Stimulated activated CD8-positive, alpha-beta memory T cell treated with anti-CD3 and anti-CD28 coated beads, Interleukin-7, amount 100 ng/mL, for 48 hours (primary cell): Measurements from ENCODE around the gene MECP2.

Source experiments
- DNase-seq, 2 donors: peaks; one replicate each; pipeline ENCODE4 v3.0.0-alpha.2; 2020; ENCODE audit warnings: low read depth in 1 of 2; ENCODE audit errors: extremely low read depth in 1 of 2

Gene MECP2

GRCh38 chrX:154064637-154065435 lies 32.7 kb downstream of the MECP2 start:
- no peak for DNase-seq

GRCh38 chrX:154063234-154063633 lies 34.3 kb downstream of the MECP2 start:
- no peak for DNase-seq

- DNase-seq, result no peak
Measured at GRCh38 chrX:154061801-154062200, 35.7 kb downstream of the MECP2 start.

GRCh38 chrX:154059729-154060245 lies 37.7 kb downstream of the MECP2 start:
- DNase-seq, result no peak

GRCh38 chrX:154059231-154059630 lies 38.3 kb downstream of the MECP2 start:
- DNase-seq, result no peak

- DNase-seq, result no peak
Measured at GRCh38 chrX:154058214-154058997, 39.1 kb downstream of the MECP2 start.

- no peak for DNase-seq
Measured at GRCh38 chrX:154057791-154058190, 39.7 kb downstream of the MECP2 start.

- DNase-seq, result no peak
Measured at GRCh38 chrX:154056770-154057241, 40.7 kb downstream of the MECP2 start.

GRCh38 chrX:154051201-154051810 lies 46.2 kb downstream of the MECP2 start:
- DNase-seq, result peak; percentile 26 to 34

- DNase-seq, result no peak
Measured at GRCh38 chrX:154050113-154050495, 47.4 kb downstream of the MECP2 start.

- DNase-seq, result no peak
Measured at GRCh38 chrX:154049209-154050112, 48.1 kb downstream of the MECP2 start.

- DNase-seq, result no peak
Measured at GRCh38 chrX:154048398-154048797, 49.1 kb downstream of the MECP2 start.

- no peak for DNase-seq
Measured at GRCh38 chrX:154046940-154047610, 50.4 kb downstream of the MECP2 start.

- DNase-seq, result no peak
Measured at GRCh38 chrX:154046031-154046781, 51.3 kb downstream of the MECP2 start.

GRCh38 chrX:154044091-154044490 lies 53.4 kb downstream of the MECP2 start:
- no peak for DNase-seq

GRCh38 chrX:154043003-154043763 lies 54.3 kb downstream of the MECP2 start:
- no peak for DNase-seq

- DNase-seq, result no peak
Measured at GRCh38 chrX:154040863-154041262, 56.7 kb downstream of the MECP2 start.

GRCh38 chrX:154040307-154040756 lies 57.2 kb downstream of the MECP2 start:
- no peak for DNase-seq
